ENCODE data around the gene GPA33. TPM values are rescaled to one million over a fixed set of nuclear protein-coding genes. Genes with fewer than 3 reads are reported as not detected.

The GPA33 gene
- total RNA-seq, 1 experiment from 2014 or later, result 0.19 TPM

Small RNA genes within 50 kb of the gene (small RNA-seq; reads per million reads assigned to genes)
- 1.3 reads per million, percentile 78 among the genes with 10 or more reads in this experiment for gene RNA5SP65

Other genes starting within 250 kb of the GPA33 start
- gene TADA1, start 214.1 kb downstream of the GPA33 start, total RNA-seq (2014; rRNA removed; shearing (Covaris generic)), result 9.3 and 13.6 TPM in 2 replicates
- gene ILDR2, start 114.8 kb downstream of the GPA33 start, total RNA-seq (2014; rRNA removed; shearing (Covaris generic)), result 8.3 and 15.4 TPM in 2 replicates
- 0.13 TPM in 1 of 2 replicates, not detected in the other for gene MAEL, start 101.1 kb downstream of the GPA33 start, total RNA-seq (2014; rRNA removed; shearing (Covaris generic))
- 0.07 and 0.14 TPM in 2 replicates for gene STYXL2, start 3.7 kb upstream of the GPA33 start, total RNA-seq (2014; rRNA removed; shearing (Covaris generic))
- 4.6 and 5.0 TPM in 2 replicates for gene POU2F1, start 130.5 kb upstream of the GPA33 start, total RNA-seq (2014; rRNA removed; shearing (Covaris generic))